Esophagus squamous epithelium (tissue), 5 donors: ENCODE results near the gene PIP4K2C. TPM values are rescaled to one million over a fixed set of nuclear protein-coding genes. Genes with fewer than 3 reads are reported as not detected.
"Not testable (repeated sequence)": the region's sequence is repeated elsewhere in the genome, so short reads cannot be mapped to it uniquely, and the experiment has no call there.

Experiments used
- DNase-seq: peaks from one replicate; lab custom pipeline; 2025; lab: John Stamatoyannopoulos, UW
- H3K27ac ChIP-seq, 4 donors: fragments of 200-600 bp; sonication (generic); one replicate each; pipeline ENCODE4 v1.5.1; 2016 to 2019; ENCODE audit warnings: mild to moderate bottlenecking in 1 of 4
- H3K27me3 ChIP-seq, 4 donors: fragments of 200-600 bp; sonication (generic); 1 replicate in 3 of 4; 2 replicates in 1 of 4; pipeline versions ENCODE4 v1.5.1 to v1.6.0; 2017 to 2021; ENCODE audit warnings: antibody characterized with exemption in 1 of 4
- H3K36me3 ChIP-seq, 3 donors: fragments of 200-600 bp; sonication (generic); one replicate each; pipeline ENCODE4 v1.5.1; 2016 to 2019
- H3K4me1 ChIP-seq, 3 donors: fragments of 200-600 bp; sonication (generic); one replicate each; pipeline ENCODE4 v1.5.1; 2017 to 2019
- H3K4me3 ChIP-seq, 4 donors: fragments of 200-600 bp; sonication (generic); 1 replicate in 3 of 4; 2 replicates in 1 of 4; pipeline ENCODE4 v1.5.1; 2016 to 2019; ENCODE audit warnings: mild to moderate bottlenecking in 2 of 4, moderate library complexity in 1 of 4
- H3K9me3 ChIP-seq, 3 donors: fragments of 200-600 bp; sonication (generic); one replicate each; pipeline ENCODE4 v1.5.1; 2016 to 2019
- CTCF ChIP-seq, 6 experiments: fragments of 450-650 bp in 4 of 6; fragments of 200-600 bp in 2 of 6; sonication (generic) in 2 of 6; IDR thresholded peaks; one replicate each; pipeline ENCODE4 v1.5.1; 2016 to 2019; ENCODE audit warnings: antibody characterized with exemption in 6 of 6, mild to moderate bottlenecking in 4 of 6, moderate library complexity in 4 of 6
- POLR2A ChIP-seq, 4 donors: fragments of 450-650 bp; IDR thresholded peaks; one replicate each; pipeline ENCODE4 v1.6.1; 2017; ENCODE audit warnings: antibody characterized with exemption in 4 of 4, mild to moderate bottlenecking in 4 of 4, moderate library complexity in 3 of 4
- WGBS, 2 donors: methylation state at CpG; one replicate each; pipeline ENCODE4 v1.1.5; 2018; 5-methylcytosine and 5-hydroxymethylcytosine counted together
- intact Hi-C: fragments of 100-400 bp; cut with DNase I; formaldehyde crosslinking; loops from one replicate; pipeline ENCODE4 v1.15.0; 2022
- total RNA-seq, 4 donors: library from RNA; depleted of rRNA; stranded (reverse); fragments of >200 nt; gene quantifications; one replicate each; pipeline ENCODE4 v1.1.0, GENCODE V29; 2016
- donor health status: DM: yes; HTN: yes; CAD: no.

PIP4K2C gene
- total RNA-seq, 4 donors from 2014 or later = 25.2 to 41.7 (median 33.1) TPM

GRCh38 chr12:57638096-57638495 is 47.1 kb downstream of the PIP4K2C start:
- Histone ChIP-seq H3K36me3 (no peaks in the 10 kb centered on the region), H3K27ac (no peak overlapping the region), H3K4me3 (no peak overlapping the region), H3K9me3 (no peaks in the 10 kb centered on the region), H3K4me1 (peaks cover 2 to 6% (median 5%) of the 10 kb centered on the region in 3 donors), H3K27me3 (peaks cover 0 to 84% (median under 1%) of the 10 kb centered on the region in 4 donors)
- WGBS, 2 donors = 86 to 88% methylated on average over 3 of the region's 3 CpGs
- no peak for DNase-seq
- intact Hi-C loops = no loop called here
- no peak for TF ChIP-seq POLR2A (IDR thresholded peaks at IDR 0.05)
- no peak for TF ChIP-seq CTCF (IDR thresholded peaks at IDR 0.05)

- peaks cover 0 to 77% (median 0%) of the 10 kb centered on the region in 4 donors for H3K27me3 ChIP-seq
- 50 to 58% methylated on average over 7 of the region's 7 CpGs for WGBS, 2 donors
- DNase-seq = no peak
- TF ChIP-seq CTCF (IDR thresholded peaks at IDR 0.05) (no peak), POLR2A (IDR thresholded peaks at IDR 0.05) (no peak)
- H3K36me3 ChIP-seq = no peaks in the 10 kb centered on the region
- H3K4me3 ChIP-seq = no peak overlapping the region
- no peaks in the 10 kb centered on the region for H3K4me1 ChIP-seq
- no peak overlapping the region for H3K27ac ChIP-seq
- H3K9me3 ChIP-seq = peaks cover 0 to 5% (median 0%) of the 10 kb centered on the region in 3 donors
- intact Hi-C loops = no loop called here
Observed at GRCh38 chr12:57640175-57641042, 49.4 kb downstream of the PIP4K2C start.

- no peaks in the 10 kb centered on the region for H3K36me3 ChIP-seq
- intact Hi-C loops = no loop called here
- H3K4me1 ChIP-seq = no peaks in the 10 kb centered on the region
- peaks cover 0 to 62% (median 0%) of the 10 kb centered on the region in 4 donors for H3K27me3 ChIP-seq
- H3K4me3 ChIP-seq = no peak overlapping the region
- WGBS, 2 donors = 40 to 49% methylated on average over 5 of the region's 5 CpGs
- DNase-seq = no peak
- peaks cover 0 to 16% (median 6%) of the 10 kb centered on the region in 3 donors for H3K9me3 ChIP-seq
- H3K27ac ChIP-seq = no peak overlapping the region
- TF ChIP-seq CTCF (IDR thresholded peaks at IDR 0.05) = no peak
- TF ChIP-seq POLR2A (IDR thresholded peaks at IDR 0.05) = no peak
Observed at GRCh38 chr12:57641699-57642442, 50.9 kb downstream of the PIP4K2C start.

GRCh38 chr12:57645990-57646658 is 55.1 kb downstream of the PIP4K2C start:
- H3K27ac ChIP-seq, H3K36me3 ChIP-seq, intact Hi-C loops, DNase-seq, H3K4me3 ChIP-seq, H3K4me1 ChIP-seq: not testable (repeated sequence)
- peaks cover 0 to 28% (median 0%) of the 10 kb centered on the region in 4 donors for H3K27me3 ChIP-seq
- H3K9me3 ChIP-seq = peaks cover 0 to 16% (median 6%) of the 10 kb centered on the region in 3 donors
- WGBS, 2 donors = 64 to 70% methylated on average over 7 to 10 of the region's 13 CpGs

GRCh38 chr12:57646659-57647049 is 55.7 kb downstream of the PIP4K2C start:
- peaks cover 0 to 22% (median 0%) of the 10 kb centered on the region in 4 donors for H3K27me3 ChIP-seq
- H3K4me1 ChIP-seq, intact Hi-C loops, H3K36me3 ChIP-seq, H3K4me3 ChIP-seq, H3K27ac ChIP-seq, DNase-seq: not testable (repeated sequence)
- no CpG with 5 or more reads among the region's 15 CpGs for WGBS, 2 donors
- H3K9me3 ChIP-seq = peaks cover 0 to 16% (median 6%) of the 10 kb centered on the region in 3 donors

Other genes with a start within 250 kb of the PIP4K2C start
- 10 to 100 TPM; 21.7 to 37.6 (median 29.3) TPM for gene R3HDM2, start 160.1 kb upstream of the PIP4K2C start, total RNA-seq
- gene INHBC, start 156.4 kb upstream of the PIP4K2C start, total RNA-seq = not detected
- gene INHBE, start 135.9 kb upstream of the PIP4K2C start, total RNA-seq = not detected
- gene GLI1, start 131.4 kb upstream of the PIP4K2C start, total RNA-seq = under 1 TPM in 2 of 4 donors, not detected in 2; 0.09 to 0.48 TPM
- gene ARHGAP9, start 111.3 kb upstream of the PIP4K2C start, total RNA-seq = 10 to 100 TPM in 2 of 4 donors, 1 to 10 TPM in 2; 4.5 to 20.4 (median 11.3) TPM
- gene MARS1, start 103.1 kb upstream of the PIP4K2C start, total RNA-seq = 10 to 100 TPM; 54.2 to 94.6 (median 69.6) TPM
- gene DDIT3, start 70.7 kb upstream of the PIP4K2C start, total RNA-seq = 10 to 100 TPM in 3 of 4 donors, 1 to 10 TPM in 1; 5.1 to 23.3 (median 15.4) TPM
- 10 to 100 TPM; 13.8 to 33.2 (median 17.6) TPM for gene MBD6, start 68.4 kb upstream of the PIP4K2C start, total RNA-seq
- gene DCTN2, start 44.0 kb upstream of the PIP4K2C start, total RNA-seq = 100 to 1,000 TPM; 122 to 175 (median 159) TPM
- gene KIF5A, start 41.1 kb upstream of the PIP4K2C start, total RNA-seq = under 1 TPM in 3 of 4 donors, not detected in 1; 0.15 to 0.22 (median 0.19) TPM
- gene DTX3, start 13.6 kb downstream of the PIP4K2C start, total RNA-seq = 10 to 100 TPM in 1 of 4 donors, 1 to 10 TPM in 3; 1.6 to 16.6 (median 5.6) TPM
- 10 to 100 TPM in 1 of 4 donors, 1 to 10 TPM in 2, under 1 TPM in 1; 0.76 to 27.7 (median 6.2) TPM for gene ARHGEF25, start 20.2 kb downstream of the PIP4K2C start, total RNA-seq
- under 1 TPM; 0.18 to 0.56 (median 0.23) TPM for gene B4GALNT1, start 42.0 kb downstream of the PIP4K2C start, total RNA-seq
- 100 to 1,000 TPM; 151 to 231 (median 168) TPM for gene OS9, start 102.9 kb downstream of the PIP4K2C start, total RNA-seq
- gene AGAP2, start 147.6 kb downstream of the PIP4K2C start, total RNA-seq = 1 to 10 TPM in 3 of 4 donors, under 1 TPM in 1; 0.88 to 2.3 (median 1.3) TPM
- 10 to 100 TPM; 37.2 to 62.5 (median 40.2) TPM for gene TSPAN31, start 153.8 kb downstream of the PIP4K2C start, total RNA-seq
- 10 to 100 TPM; 42.8 to 96.9 (median 60.4) TPM for gene CDK4, start 161.1 kb downstream of the PIP4K2C start, total RNA-seq
- 1 to 10 TPM; 3.6 to 8.4 (median 5.3) TPM for gene MARCHF9, start 163.9 kb downstream of the PIP4K2C start, total RNA-seq
- 1 to 10 TPM in 2 of 4 donors, under 1 TPM in 2; 0.18 to 1.7 (median 1.1) TPM for gene CYP27B1, start 175.9 kb downstream of the PIP4K2C start, total RNA-seq
- 10 to 100 TPM in 3 of 4 donors, 1 to 10 TPM in 1; 6.7 to 16.8 (median 11.8) TPM for gene METTL1, start 180.9 kb downstream of the PIP4K2C start, total RNA-seq
- 1 to 10 TPM; 2.6 to 7.6 (median 3.7) TPM for gene EEF1AKMT3, start 181.4 kb downstream of the PIP4K2C start, total RNA-seq
- 10 to 100 TPM; 18.5 to 37.2 (median 24.7) TPM for gene TSFM, start 191.6 kb downstream of the PIP4K2C start, total RNA-seq
- 1 to 10 TPM; 1.9 to 3.4 (median 2.5) TPM for gene AVIL, start 227.5 kb downstream of the PIP4K2C start, total RNA-seq